Omental fat pad (tissue), 4 donors: ENCODE measurements around the gene MAP3K1. TPM values are rescaled to one million over a fixed set of nuclear protein-coding genes. Genes with fewer than 3 reads are reported as not detected.

ENCODE experiments used
- ATAC-seq: fragments of 150-250 bp; one replicate; pipeline ENCODE4 v1.9.1; 2016; ENCODE audit warnings: mild to moderate bottlenecking, moderate library complexity; ENCODE audit not compliant: low FRiP score
- DNase-seq: peaks from one replicate; pipeline ENCODE4 v3.0.0-alpha.2; 2019; ENCODE audit warnings: low spot score
- CTCF ChIP-seq, 3 donors: fragments of 450-650 bp; IDR thresholded peaks; one replicate each; pipeline ENCODE4 v1.5.1; 2016 to 2017; ENCODE audit warnings: antibody characterized with exemption in 3 of 3, mild to moderate bottlenecking in 3 of 3, moderate library complexity in 2 of 3
- total RNA-seq, 4 donors: library from RNA; depleted of rRNA; stranded (reverse); fragments of >200 nt; gene quantifications; one replicate each; pipeline ENCODE4 v1.1.0, GENCODE V29; 2016

MAP3K1 gene
- total RNA-seq, 4 donors from 2014 or later, result 13.2 to 31.5 (median 19.0) TPM

GRCh38 chr5:56913766-56914165 lies 98.4 kb downstream of the MAP3K1 start:
- DNase-seq (no peak), ATAC-seq (no peak)
- no peak for TF ChIP-seq CTCF (IDR thresholded peaks at IDR 0.05)

DNA sequence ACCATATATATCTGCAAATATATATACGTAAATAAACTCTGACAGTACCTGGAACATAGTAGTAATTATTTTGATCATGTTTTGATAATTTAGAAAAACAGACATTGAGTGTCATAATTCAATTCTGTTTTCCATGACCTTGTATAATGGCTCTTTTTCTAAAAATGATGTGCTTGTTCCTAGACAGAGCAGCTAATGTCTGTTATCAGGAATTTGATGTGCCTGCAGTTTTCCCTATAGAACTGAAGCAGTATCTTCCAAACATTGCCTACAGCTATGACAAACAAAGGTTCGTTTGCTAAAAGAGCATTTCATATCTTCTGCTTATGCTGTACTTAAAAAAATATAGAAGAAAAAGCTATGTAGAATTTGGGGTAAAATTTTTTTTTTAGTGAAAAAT lies 99.3 kb downstream of the MAP3K1 start:
- DNase-seq (no peak), ATAC-seq (no peak)
- no peak for TF ChIP-seq CTCF (IDR thresholded peaks at IDR 0.05)

DNA sequence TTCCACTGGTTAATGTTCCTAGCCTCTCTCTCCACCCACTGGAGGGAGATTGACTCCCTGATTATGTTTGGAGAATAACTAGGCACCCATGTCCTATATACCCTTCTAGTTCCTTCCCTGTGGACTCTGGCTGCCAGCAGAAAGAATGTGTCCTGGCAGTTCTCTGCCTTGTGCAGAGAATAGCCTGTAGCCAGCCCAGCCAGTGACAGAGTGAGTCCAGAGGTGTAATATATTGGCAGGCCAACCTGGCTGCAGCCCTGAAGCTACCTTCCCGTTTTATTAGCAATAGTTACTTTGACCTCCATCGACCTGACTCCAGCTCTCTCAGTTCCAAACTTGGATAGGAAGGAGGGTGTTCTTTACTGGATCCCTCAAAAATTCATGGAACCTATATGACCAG lies 102.2 kb downstream of the MAP3K1 start:
- no peak for DNase-seq
- no peak for ATAC-seq
- TF ChIP-seq CTCF (IDR thresholded peaks at IDR 0.05), result no peak

DNA sequence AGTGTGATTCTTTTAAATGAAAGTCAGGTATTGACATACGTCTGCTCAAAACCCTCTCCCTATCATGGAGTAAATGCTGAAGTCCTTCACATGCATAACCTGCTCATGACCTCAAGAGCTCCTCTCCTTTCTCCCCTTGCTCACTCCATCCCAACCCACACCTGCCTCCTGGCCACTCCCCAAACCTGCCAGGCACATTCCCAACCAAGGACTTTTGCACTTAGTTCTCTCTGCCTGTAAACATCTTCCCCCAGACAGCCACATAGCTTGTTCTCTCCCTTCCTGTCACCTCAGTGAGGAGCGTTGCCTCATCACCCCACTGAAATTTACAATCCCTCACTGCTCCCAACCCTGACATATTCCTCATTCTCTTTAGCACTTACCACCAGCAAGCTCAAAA lies 102.7 kb downstream of the MAP3K1 start:
- no peak for ATAC-seq
- no peak for TF ChIP-seq CTCF (IDR thresholded peaks at IDR 0.05)

DNA sequence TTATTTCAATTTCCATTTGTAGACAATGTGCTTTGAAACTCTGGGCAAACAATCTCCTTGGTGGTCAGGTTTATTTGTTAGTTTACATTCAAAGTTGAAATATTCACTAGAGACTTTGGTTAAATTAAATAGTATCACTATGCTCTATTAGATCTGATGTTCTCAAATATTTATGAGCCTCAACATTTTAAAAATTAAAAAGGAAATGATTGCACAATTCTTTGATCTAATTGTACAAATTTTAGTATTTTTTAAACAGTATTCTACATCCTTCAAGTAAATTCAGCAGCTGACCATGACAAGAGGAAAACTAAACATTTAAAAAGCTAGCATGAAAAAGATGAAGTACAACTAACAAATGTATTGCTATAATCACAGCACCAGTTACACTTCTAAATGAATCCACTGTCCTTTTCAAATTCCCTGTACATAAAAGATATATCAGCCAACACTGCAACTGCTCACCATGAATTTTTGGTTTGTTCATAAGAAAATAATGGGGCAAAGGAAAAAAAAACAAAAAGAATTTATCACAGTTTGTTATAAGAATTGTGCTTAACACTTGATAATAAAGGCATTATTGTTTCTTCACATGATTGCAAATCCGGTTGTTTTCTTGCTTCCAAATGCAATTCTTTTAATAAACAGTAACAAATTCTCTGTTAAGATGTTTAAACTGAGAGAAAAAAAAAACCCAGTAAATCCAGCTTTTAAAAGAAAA lies 104.8 kb downstream of the MAP3K1 start:
- ATAC-seq, result no peak
- DNase-seq, result no peak
- no peak for TF ChIP-seq CTCF (IDR thresholded peaks at IDR 0.05)

More for the DNA sequence above, 102.7 kb downstream of the MAP3K1 start:
- DNase-seq, result no peak

- TF ChIP-seq CTCF (IDR thresholded peaks at IDR 0.05), result no peak
- no peak for ATAC-seq
- DNase-seq, result no peak
Measured at GRCh38 chr5:56922922-56923321, 107.6 kb downstream of the MAP3K1 start.

GRCh38 chr5:56934325-56934724 lies 119.0 kb downstream of the MAP3K1 start:
- DNase-seq (no peak), ATAC-seq (no peak)
- no peak for TF ChIP-seq CTCF (IDR thresholded peaks at IDR 0.05)
